Bronchial epithelial cell (primary cell): ENCODE data around the gene PGK1. TPM values are rescaled to one million over a fixed set of nuclear protein-coding genes. Genes with fewer than 3 reads are reported as not detected.
"Not testable (repeated sequence)": the region's sequence is repeated elsewhere in the genome, so short reads cannot be mapped to it uniquely, and the experiment has no call there.

ENCODE experiments used
- DNase-seq: peaks from one replicate; pipeline ENCODE4 v3.0.0-alpha.2; 2010; ENCODE audit warnings: low read depth
- FAIRE-seq: peaks from 2 replicates; lab custom pipeline; 2011; peaks lifted over from hg19 to GRCh38; lab: Jason Lieb, UNC
- H3K27me3 ChIP-seq: 2 replicates; pipeline ENCODE4 v1.5.1; 2011; ENCODE audit warnings: low read length; ENCODE audit not compliant: control insufficient read depth, insufficient read depth
- H3K36me3 ChIP-seq: 2 replicates; pipeline ENCODE4 v1.5.1; 2011; ENCODE audit warnings: low read length; ENCODE audit not compliant: control insufficient read depth, insufficient read depth
- H3K4me3 ChIP-seq: 2 replicates; pipeline ENCODE4 v1.5.1; 2011; ENCODE audit warnings: mild to moderate bottlenecking, low read depth, low read length, control low read depth
- CTCF ChIP-seq: IDR thresholded peaks from 2 replicates; pipeline ENCODE4 v1.5.1; 2011; ENCODE audit warnings: mild to moderate bottlenecking, moderate library complexity, low read length, control low read depth, inconsistent platforms; ENCODE audit not compliant: insufficient read depth, severe bottlenecking
- total RNA-seq: library from RNA; depleted of rRNA; stranded (reverse); fragments of >200 nt; gene quantifications from 2 replicates; pipeline ENCODE4 v1.2.1, GENCODE V29; 2014

Gene PGK1
- total RNA-seq, 1 donor from 2014 or later = 339 TPM

DNA sequence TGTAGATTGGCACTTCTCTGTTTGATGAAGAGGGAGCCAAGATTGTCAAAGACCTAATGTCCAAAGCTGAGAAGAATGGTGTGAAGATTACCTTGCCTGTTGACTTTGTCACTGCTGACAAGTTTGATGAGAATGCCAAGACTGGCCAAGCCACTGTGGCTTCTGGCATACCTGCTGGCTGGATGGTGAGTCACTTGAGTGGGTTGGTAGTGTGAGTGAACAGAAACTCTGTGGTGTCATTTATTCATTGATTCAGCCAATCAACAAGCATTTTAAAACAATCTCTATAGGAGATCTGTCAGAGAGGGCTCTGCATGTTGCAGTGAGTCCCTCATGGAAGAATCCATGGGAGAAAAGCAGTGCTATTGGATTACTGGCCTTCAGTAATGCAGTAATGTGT lies 19.1 kb downstream of the PGK1 start:
- no peak for TF ChIP-seq CTCF
- DNase-seq (peak; percentile 64), FAIRE-seq (peak; percentile 50)
- peaks cover 12% of the 10 kb centered on the region for H3K36me3 ChIP-seq
- H3K4me3 ChIP-seq = no peak overlapping the region
- H3K27me3 ChIP-seq = no peaks in the 10 kb centered on the region

DNA sequence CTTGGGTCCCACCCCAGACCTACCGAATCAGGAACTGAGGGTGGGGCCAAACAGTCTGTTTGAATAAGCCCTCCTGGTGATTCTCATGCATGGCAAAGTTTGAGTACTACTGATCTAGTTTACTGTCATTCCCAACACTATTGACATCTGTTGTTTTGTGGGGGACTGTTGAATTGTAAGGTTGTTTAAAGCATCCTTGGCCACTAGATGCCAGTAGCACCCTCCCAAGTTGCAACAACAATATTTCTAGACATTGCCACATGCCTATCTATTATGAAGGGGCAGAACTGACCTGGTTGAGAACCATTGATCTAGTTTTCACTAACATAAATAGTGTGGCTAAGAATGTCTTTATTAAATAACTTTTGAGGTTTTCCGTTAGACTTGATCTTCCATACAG lies 20.3 kb downstream of the PGK1 start:
- Histone ChIP-seq H3K36me3 (peaks cover 10% of the 10 kb centered on the region), H3K4me3 (no peak overlapping the region), H3K27me3 (no peaks in the 10 kb centered on the region)
- no peak for TF ChIP-seq CTCF
- no peak for FAIRE-seq
- DNase-seq = no peak

DNA sequence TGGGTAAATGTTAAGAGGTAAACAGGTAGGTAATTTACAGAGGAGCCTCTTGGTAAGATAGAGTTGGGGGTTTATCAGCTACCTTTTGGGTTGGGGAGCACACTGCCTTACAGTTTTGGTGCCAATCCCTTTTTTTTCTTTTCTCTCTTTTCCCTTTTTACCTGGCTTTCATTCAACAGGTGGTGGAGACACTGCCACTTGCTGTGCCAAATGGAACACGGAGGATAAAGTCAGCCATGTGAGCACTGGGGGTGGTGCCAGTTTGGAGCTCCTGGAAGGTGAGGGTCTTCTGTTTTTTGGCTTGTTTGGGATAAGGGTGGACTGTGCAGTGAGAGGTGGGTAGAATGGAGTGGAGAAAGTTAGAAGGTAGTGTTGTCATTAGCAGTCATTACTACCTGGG lies 21.1 kb downstream of the PGK1 start:
- no peak overlapping the region for H3K4me3 ChIP-seq
- FAIRE-seq (no peak), DNase-seq (no peak)
- no peaks in the 10 kb centered on the region for H3K27me3 ChIP-seq
- peaks cover 8% of the 10 kb centered on the region for H3K36me3 ChIP-seq
- no peak for TF ChIP-seq CTCF

DNA sequence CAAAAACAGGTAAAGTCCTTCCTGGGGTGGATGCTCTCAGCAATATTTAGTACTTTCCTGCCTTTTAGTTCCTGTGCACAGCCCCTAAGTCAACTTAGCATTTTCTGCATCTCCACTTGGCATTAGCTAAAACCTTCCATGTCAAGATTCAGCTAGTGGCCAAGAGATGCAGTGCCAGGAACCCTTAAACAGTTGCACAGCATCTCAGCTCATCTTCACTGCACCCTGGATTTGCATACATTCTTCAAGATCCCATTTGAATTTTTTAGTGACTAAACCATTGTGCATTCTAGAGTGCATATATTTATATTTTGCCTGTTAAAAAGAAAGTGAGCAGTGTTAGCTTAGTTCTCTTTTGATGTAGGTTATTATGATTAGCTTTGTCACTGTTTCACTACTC lies 21.7 kb downstream of the PGK1 start:
- not testable (repeated sequence) for H3K27me3 ChIP-seq, DNase-seq, H3K36me3 ChIP-seq, H3K4me3 ChIP-seq
- FAIRE-seq = peak; percentile 50

DNA sequence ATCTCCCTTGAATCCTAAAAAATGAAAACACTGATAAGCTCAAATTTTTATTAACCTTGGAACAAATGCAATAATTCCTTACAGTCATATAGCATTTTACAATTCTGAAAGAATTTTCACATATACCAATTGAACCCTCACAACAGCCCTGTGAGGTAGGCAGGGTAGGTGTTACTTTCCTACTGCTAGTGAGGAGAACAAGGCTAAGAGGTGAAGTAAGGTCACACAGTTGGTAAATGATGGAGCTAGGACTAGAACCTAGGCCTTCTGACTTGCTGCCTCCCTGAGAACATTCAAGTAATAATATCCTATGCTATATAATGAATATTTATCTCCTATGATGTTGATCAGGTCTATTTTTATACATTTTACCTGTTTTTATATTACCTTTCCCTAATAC lies 25.7 kb downstream of the PGK1 start:
- no peak for TF ChIP-seq CTCF
- FAIRE-seq = no peak
- H3K36me3 ChIP-seq = peaks cover 3% of the 10 kb centered on the region

DNA sequence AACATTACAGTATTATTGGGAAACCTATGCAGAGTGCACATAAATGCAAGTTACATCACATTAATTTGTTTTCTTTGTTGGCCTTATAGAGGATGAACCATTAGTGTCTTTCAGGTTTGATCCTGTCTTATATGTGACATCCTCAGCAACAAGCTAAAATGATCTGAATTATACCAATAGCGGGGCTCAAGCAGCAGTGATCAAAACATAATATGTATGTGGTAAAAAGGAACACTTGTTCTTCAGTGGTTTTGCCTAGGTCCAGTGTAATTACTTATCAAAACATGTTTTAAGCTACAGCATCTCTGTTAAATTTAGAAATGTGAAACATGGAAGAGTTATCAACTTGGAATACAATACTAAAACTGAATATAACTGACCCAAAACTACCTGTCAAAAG lies 26.3 kb downstream of the PGK1 start:
- no peak for DNase-seq
- Histone ChIP-seq H3K4me3 (no peak overlapping the region), H3K27me3 (no peaks in the 10 kb centered on the region), H3K36me3 (peaks cover 1% of the 10 kb centered on the region)
- no peak for TF ChIP-seq CTCF
- no peak for FAIRE-seq

More for the DNA sequence above, 25.7 kb downstream of the PGK1 start:
- no peaks in the 10 kb centered on the region for H3K27me3 ChIP-seq
- no peak overlapping the region for H3K4me3 ChIP-seq
- DNase-seq = no peak
